KOPT-K1 (cell line): Measurements from ENCODE around the gene SHKBP1.
"Not testable (repeated sequence)": the region's sequence is repeated elsewhere in the genome, so short reads cannot be mapped to it uniquely, and the experiment has no call there.

ENCODE experiments used
- H3K27ac ChIP-seq: fragments of 200-600 bp; sonication (generic); 2 replicates; pipeline ENCODE4 v1.5.1; 2016; ENCODE audit warnings: antibody characterized with exemption, mild to moderate bottlenecking, low read depth, low read length; ENCODE audit not compliant: poor library complexity, severe bottlenecking
- H3K36me3 ChIP-seq: fragments of 200-600 bp; sonication (generic); 2 replicates; pipeline ENCODE4 v1.5.1; 2017; ENCODE audit warnings: antibody characterized with exemption, mild to moderate bottlenecking, low read length, moderate library complexity; ENCODE audit not compliant: insufficient read depth
- H3K9me3 ChIP-seq: fragments of 200-600 bp; sonication (generic); 2 replicates; pipeline ENCODE4 v1.5.1; 2017; ENCODE audit warnings: antibody characterized with exemption, low read length, mild to moderate bottlenecking; ENCODE audit not compliant: insufficient read depth, poor library complexity, severe bottlenecking

Gene SHKBP1, protein sequence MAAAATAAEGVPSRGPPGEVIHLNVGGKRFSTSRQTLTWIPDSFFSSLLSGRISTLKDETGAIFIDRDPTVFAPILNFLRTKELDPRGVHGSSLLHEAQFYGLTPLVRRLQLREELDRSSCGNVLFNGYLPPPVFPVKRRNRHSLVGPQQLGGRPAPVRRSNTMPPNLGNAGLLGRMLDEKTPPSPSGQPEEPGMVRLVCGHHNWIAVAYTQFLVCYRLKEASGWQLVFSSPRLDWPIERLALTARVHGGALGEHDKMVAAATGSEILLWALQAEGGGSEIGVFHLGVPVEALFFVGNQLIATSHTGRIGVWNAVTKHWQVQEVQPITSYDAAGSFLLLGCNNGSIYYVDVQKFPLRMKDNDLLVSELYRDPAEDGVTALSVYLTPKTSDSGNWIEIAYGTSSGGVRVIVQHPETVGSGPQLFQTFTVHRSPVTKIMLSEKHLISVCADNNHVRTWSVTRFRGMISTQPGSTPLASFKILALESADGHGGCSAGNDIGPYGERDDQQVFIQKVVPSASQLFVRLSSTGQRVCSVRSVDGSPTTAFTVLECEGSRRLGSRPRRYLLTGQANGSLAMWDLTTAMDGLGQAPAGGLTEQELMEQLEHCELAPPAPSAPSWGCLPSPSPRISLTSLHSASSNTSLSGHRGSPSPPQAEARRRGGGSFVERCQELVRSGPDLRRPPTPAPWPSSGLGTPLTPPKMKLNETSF

DNA sequence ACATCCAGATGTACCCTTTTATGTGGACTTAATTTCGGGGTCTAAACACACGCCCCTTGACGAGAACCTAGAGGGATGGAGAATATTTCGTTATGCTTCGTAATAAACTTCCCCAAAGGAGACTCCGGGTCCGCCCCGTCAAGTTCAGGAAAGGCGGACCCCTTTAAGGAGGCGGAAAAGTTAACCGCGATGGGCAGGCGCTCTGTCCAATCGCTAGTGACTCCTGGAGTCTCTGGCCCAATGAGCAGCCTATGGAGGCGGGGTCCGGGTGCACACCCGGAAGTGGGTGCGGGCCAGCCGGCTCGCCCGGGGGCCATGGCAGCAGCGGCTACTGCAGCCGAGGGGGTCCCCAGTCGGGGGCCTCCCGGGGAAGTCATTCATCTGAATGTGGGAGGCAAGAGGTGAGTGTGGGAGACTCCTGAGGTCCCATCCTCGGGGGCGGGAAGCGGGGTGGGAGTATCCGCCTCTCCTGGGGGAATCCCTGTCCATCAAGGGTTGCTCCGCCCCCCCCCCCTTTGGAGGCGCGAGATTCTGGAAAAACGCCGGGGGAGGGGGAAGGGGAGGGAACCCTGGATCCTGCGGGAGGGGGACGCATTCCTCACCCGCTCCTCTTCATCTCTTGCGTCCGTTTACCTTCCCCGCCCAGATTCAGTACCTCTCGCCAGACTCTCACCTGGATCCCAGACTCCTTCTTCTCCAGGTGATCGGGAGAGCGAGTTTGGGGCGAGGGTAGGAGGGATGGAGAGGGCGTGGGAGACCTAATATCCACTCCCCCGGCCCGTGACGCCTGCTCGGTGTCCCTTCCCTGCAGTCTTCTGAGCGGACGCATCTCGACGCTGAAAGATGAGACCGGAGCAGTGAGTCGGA, at the start of gene SHKBP1:
SHKBP1 (plus strand) TSS at position 289 of the 867 bp plus-strand sequence; CDS start at position 316, 27 bp downstream.
- Histone ChIP-seq H3K9me3 (no peaks in the 10 kb centered on the region), H3K27ac (peak within 1 kb of the TSS; percentile 64), H3K36me3 (peaks cover 26% of the 10 kb centered on the region)

DNA sequence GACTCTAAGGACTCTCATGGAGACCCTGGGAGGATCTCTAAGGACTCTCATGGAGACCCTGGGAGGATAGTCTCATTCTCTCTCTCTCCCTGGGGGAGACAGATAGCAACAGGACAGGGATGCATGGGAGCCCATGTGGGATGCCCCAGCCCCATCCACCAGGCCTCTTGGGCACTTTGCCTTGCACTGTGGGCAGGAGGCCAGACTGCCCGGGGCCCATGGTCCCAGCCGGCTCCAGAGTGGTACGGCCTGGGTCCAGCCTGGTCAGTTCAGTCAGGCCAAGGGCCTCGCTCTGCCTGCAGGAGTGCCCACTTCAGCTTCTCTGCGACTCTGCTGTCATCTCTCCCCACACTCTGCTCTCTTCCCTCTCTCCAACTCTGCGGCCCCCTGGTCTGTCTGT, 48.6 kb upstream of the SHKBP1 start:
- Histone ChIP-seq H3K27ac (no peak overlapping the region), H3K36me3 (no peaks in the 10 kb centered on the region), H3K9me3 (no peaks in the 10 kb centered on the region)

DNA sequence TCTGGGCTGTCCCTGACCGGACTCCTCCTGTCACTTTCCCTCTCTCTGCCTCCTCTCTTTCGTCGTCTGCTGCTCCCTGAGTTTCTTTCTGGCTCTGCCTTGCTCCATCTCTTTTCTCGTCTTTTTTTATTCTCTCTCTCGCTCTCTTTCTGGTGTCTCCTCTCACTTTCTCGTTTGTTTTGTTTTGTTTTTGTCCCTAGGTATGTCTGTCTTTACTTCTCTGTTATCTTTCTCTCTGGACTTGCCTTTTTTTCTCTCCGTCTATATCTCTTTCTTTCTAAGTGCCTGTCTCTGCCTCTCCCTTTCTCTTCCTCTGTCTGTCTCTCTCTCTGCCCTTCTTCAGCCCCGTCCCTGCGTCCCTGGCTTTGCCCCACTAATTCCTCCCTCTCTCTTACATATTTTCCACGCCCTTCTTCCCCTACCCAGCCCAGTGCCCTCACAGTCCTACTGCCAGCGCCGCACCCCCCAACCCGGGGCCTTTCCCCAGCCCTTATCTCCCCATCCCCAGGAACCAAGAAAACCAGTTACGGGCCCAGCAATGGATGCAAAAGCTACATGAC, 48.1 kb upstream of the SHKBP1 start:
- H3K27ac ChIP-seq, result no peak overlapping the region
- no peaks in the 10 kb centered on the region for H3K9me3 ChIP-seq
- H3K36me3 ChIP-seq, result no peaks in the 10 kb centered on the region

DNA sequence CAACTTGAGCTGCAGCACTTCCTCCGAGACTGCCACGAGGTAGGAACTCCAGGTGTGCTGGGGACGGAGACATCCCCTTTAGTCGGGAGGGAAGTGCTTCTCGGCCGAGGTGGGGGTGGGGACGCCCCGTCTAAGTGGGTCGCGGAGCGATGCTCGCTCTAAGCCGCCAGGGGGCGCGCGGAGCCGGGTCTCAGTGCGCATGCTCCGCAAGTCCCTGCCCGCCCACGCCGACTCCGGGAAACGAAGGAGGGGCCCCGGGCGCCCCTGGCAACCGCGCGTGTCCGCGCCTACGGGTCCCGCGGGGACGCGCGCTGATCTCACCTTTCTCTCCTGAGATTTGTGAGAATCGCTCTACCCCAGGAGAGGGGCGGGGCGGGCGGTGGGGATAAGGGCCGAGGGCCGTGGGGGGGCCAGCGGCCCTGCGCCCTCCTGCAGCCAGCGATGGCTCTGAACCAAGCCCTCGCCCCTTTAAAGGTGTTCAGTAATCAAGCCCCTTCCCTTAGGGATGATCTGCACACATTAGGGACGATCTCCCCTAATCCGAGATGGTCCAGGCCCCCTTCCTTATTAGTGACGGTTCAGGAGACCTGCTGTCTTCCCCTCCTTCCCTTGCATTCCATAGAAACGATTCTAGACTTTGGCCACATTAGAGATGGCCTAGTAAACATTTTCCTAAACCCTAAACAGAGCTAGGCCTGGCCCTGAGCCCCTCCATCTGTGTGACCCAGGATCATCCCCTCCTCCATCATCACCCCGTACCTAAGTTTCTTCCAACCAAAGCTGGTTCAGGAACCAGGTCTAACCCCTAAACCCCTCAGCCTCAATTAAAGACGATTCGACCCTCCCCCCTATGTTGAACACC, 47.3 kb upstream of the SHKBP1 start:
- Histone ChIP-seq H3K36me3 (no peaks in the 10 kb centered on the region), H3K27ac (no peak overlapping the region), H3K9me3 (no peaks in the 10 kb centered on the region)

DNA sequence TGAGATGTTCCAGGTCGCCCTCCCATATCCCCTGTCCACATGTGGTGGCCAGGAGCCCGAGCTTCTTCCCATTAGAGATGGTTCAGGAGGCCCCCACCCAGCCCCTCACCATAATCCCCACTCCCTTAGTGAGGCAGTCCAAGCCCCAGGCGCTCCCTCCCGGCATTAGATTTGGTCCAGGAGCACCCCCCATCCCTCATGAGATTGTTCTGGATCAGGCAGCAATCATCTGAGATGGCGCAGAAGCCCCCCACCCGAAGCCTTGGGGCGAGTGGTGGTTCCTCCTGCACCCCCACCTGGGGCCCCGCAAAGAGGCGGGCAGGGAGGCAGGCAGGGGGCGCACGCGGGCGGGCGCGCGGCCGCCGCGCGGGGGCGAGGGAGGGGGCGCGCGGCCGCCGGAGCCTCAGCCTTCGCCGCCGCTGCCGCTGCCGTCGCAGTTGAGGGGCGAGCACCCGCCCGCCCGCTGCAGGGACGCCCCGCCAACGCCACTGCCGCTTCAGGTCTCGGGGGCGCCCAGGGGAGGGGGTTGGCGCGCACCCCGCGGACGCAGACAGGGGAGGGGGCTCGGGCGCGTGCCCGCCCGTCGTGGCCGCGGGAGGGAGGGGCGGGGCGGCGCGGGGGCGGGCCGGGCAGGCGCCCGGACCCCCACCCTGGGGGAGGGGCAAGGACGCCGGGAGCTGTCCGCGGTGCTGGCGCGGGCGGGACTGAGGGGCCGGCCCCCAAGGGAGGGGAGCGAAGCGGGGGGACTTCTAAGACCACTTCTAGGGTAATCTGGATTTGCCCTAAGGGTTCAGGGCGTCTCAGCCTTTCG, 46.4 kb upstream of the SHKBP1 start:
- Histone ChIP-seq H3K27ac (no peak overlapping the region), H3K36me3 (no peaks in the 10 kb centered on the region), H3K9me3 (no peaks in the 10 kb centered on the region)

DNA sequence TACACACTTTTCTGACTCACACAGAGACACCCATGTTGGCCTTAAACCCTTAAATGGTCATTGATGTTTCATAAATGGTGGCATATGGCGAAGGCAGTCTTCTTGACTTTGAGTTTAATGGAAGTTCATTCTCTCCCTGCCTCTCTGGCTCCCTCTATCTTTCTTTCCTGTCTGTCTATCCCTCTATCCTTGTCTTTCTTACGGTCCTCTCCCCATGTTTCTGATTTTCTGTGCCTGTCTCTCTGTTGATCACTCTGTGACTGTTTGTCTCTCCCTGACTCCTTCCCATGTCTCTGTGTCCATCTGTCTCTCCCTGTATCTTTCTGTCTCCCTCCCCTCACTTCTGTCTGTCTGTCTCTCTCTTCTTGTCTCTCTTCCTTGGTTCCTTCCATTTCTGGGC, 43.2 kb upstream of the SHKBP1 start:
- Histone ChIP-seq H3K27ac (no peak overlapping the region), H3K36me3 (no peaks in the 10 kb centered on the region), H3K9me3 (no peaks in the 10 kb centered on the region)

DNA sequence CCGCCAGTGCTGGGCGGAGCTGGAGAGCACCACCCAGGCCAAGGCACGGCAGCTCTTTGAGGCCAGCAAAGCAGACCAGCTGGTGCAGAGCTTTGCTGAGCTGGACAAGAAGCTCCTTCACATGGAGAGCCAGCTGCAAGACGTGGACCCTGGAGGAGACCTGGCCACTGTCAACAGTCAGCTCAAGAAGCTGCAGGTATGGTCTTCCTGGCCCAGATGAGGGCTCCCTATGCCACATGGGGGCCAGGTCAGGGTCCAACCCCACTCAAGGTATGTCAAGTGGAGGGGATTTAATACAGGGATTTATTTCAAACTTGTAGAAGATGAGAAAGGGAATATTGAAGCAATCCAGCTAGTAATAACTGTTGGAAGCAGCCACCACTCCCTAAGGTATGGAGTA, 42.5 kb upstream of the SHKBP1 start:
- H3K9me3 ChIP-seq, result no peaks in the 10 kb centered on the region
- no peaks in the 10 kb centered on the region for H3K36me3 ChIP-seq
- no peak overlapping the region for H3K27ac ChIP-seq

DNA sequence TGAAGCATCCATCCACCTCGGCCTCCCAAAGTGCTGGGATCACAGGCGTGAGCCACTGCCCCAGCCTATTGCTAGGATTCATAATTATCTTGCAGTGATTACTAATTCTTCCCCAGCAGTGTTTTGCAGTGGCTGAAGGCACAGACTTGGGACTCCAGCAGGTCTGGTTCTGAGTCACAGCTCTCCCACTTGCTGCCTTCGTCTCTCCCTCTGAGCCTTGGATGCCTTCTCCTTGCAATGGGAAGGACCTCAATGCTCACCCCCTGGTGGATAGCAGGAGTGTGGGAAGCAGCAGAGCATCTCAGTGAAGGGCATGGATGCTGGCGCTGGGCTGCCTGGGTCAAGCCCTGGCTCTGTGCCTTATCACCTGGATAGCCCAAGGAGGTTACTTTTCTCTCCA, 37.6 kb upstream of the SHKBP1 start:
- Histone ChIP-seq H3K27ac (no peak overlapping the region), H3K9me3 (no peaks in the 10 kb centered on the region), H3K36me3 (no peaks in the 10 kb centered on the region)

DNA sequence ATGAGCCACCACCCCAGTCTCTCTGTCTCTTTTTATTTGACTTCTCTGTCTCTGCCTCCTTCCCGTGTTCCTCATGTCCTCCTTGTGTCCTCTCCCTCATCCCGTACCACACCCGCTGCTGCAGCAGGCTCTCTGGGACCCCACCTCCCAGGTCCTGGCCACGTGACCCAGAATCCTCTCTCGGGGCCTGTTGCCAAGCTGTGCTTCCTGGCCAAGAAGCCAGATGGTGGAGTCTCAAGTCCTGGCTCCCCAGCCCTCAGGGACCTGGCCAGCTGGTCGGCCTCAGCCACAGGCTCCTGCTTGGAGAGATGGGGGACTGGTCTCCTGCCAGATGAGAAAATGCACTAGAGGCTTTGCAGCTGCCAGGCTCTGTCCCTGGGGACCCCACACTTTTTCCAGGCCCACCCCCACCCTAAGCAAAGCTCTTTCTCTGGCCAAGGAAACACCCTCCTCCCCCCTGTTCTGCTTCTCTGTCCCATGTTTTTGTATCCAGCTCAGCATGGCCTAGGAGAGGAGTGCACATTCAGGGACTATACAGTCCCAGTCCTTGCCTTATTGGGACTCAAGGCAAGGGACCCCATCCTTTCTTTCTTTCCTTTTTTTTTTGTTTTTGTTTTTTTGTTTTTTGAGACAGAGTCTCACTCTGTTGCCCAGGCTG, 34.3 kb upstream of the SHKBP1 start:
- Histone ChIP-seq H3K36me3 (no peaks in the 10 kb centered on the region), H3K27ac (no peak overlapping the region), H3K9me3 (peaks cover 6% of the 10 kb centered on the region)

DNA sequence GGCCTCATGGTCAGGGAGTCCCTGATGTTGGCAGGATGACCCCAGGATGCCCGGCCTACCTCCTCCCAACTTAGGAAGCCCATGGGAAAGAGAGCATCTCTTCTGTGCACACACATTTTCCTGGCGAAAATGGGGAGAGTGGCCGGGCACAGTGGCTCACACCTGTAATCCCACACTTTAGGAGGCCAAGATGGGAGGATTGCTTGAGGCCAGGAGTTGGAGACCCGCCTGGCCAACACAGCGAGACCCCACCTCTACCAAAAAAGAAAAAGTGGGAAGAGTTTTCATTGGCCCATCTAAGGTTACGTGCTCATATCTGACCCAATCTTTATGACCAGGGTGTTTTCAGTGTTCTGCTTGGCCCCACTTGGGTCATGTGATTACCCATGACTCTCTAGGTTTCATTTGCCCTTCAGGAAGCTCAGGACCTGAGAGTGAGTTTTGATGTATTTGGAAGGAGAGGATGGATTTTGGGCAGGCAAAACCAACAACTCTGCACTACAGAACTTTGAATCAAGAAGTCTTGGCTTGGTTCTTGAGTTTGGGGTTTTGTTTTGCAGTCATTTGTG, 33.6 kb upstream of the SHKBP1 start:
- Histone ChIP-seq H3K27ac (no peak overlapping the region), H3K36me3 (no peaks in the 10 kb centered on the region), H3K9me3 (peaks cover 6% of the 10 kb centered on the region)

DNA sequence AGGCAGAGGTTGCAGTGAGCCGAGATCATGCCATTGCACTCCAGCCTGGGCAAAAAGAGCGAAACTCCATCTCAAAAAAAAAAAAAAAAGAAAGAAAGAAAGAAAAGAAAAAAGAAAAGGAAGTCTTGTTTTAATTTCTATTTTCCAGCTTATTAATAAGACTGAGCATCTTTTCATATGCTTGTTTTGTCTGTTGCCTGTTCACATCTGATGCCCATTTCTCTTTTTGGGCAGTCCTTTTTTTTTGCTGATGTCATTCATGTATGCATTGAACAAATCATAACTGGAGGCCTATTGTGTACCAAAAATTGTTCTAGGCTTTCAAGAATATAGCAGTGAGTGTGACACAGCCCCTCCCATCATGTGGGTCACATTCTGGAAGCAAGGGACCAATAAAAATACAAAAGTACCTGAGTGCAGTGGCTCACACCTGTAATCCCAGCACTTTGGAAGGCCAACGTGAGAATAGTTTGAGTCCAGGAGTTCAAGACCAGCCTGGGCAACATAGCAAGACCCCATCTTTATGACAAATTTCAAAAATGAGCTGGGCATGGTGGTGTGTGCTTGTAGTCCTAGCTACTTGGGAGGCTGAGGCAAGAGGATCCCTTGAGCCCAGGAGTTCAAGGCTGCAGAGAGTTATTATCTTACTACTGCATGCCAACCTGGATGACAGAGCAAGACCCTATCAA, 30.4 kb upstream of the SHKBP1 start:
- not testable (repeated sequence) for H3K9me3 ChIP-seq, H3K27ac ChIP-seq, H3K36me3 ChIP-seq

DNA sequence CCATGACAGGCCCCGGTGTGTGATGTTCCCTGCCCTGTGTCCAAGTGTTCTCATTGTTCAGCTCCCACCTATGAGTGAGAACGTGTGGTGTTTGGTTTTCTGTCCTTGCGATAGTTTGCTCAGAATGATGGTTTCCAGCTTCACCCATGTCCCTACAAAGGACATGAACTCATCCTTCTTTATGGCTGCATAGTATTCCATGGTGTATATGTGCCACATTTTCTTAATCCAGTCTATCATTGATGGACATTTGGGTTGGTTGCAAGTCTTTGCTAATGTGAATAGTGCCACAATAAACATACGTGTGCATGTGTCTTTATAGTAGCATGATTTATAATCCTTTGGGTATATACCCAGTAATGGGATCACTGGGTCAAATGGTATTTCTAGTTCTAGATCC, 29.5 kb upstream of the SHKBP1 start:
- H3K36me3 ChIP-seq, H3K9me3 ChIP-seq, H3K27ac ChIP-seq: not testable (repeated sequence)
